ENCODE data around the gene FTHL17. TPM values are rescaled to one million over a fixed set of nuclear protein-coding genes. Genes with fewer than 3 reads are reported as not detected.

The FTHL17 gene
- polyA plus RNA-seq, 1 of the 3 experiments (the other 2 are of a cell fraction): not detected

DNA sequence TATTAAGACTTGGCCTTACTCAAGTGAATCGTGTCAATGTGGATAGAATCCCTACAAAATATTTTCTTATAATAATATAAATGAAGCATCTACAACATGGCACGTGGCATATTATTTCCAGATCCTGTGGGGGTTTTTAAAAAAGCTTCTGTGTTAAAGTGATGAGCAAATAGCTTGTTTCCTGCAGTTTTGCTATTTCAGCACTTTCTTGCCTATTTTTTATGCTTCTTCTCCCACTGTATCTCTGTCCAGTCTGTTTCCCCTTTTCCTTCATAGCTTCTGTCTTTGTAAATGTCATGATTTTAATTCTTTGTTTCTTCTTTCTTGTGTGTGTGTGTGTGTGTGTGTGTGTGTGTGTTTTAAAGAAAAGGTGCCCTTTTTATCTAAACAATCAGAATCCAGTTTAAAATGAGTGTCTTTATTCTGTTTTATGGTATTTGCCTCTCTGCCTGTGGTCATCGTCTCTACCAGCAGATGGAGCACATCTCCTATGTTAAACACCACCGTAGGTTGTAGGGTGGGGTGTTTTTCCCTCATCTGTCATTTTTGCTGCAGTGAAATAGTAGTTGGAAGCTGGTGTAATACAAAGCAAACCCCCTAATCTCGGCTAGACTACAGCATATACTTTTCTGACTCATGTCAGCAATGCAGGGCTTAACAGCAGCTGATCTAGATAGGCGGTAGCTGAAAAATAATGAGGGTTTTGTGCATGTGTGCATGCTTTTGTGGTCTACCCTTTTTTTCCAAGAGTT lies 33.1 kb downstream of the FTHL17 start (continued):
- TF ChIP-seq MXI1 (IDR thresholded peaks at IDR 0.05; ENCODE audit: low read depth, low read length): no peak
- TF ChIP-seq RAD21 (IDR thresholded peaks at IDR 0.05; ENCODE audit: low read length): peak; percentile 83
- TF ChIP-seq ELF1 (IDR thresholded peaks at IDR 0.05): no peak
- no peak for TF ChIP-seq TEAD4 (IDR thresholded peaks at IDR 0.05; ENCODE audit: borderline replicate concordance, insufficient read depth)
- TF ChIP-seq FOSL2 (IDR thresholded peaks at IDR 0.05; ENCODE audit: borderline replicate concordance, low read depth): no peak
- no peak for TF ChIP-seq GABPA (IDR thresholded peaks at IDR 0.05; ENCODE audit: low read depth)
- TF ChIP-seq CHD2 (IDR thresholded peaks at IDR 0.05; ENCODE audit: low read length, partially characterized antibody): no peak
- no peak for TF ChIP-seq JUND (IDR thresholded peaks at IDR 0.05)
- no peak for TF ChIP-seq YY1 (IDR thresholded peaks at IDR 0.05; ENCODE audit: low read depth)
- no peak for TF ChIP-seq RXRA (IDR thresholded peaks at IDR 0.05; ENCODE audit: borderline replicate concordance, low read depth)

DNA sequence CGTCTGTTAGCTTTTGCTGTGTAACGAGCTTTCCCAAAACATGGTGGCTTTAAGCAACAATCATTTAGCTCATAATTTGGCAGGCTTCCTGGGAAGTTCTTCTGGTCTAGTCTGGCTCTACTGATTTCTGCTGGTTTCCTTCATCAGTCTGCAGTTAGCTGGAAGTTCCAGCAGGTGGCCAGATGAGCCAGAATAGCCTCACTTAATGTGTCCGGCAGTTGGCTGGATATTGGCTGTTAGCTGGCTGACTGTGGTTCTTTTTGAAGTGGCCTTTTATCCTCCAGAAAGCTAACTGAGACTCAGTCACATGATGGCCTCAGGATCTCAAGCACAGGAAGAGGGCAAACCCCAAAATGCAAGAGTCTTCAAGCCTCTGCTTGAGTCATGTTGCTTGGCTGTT lies 34.9 kb downstream of the FTHL17 start:
- H3K27ac ChIP-seq (ENCODE audit: low read depth in 2 of 2, low read length in 1 of 2): no peak overlapping the region
- POLR2A ChIA-PET: no interaction called here

More for the DNA sequence above, 34.9 kb downstream of the FTHL17 start:
- H2AFZ ChIP-seq (ENCODE audit: low read depth): no peak overlapping the region
- H3K9ac ChIP-seq: no peak overlapping the region
- peak; percentile 34 for DNase-seq
- no peaks in the 10 kb centered on the region for H3K79me2 ChIP-seq (ENCODE audit: insufficient read depth)
- TF ChIP-seq ELF1 (IDR thresholded peaks at IDR 0.05) (no peak), GATA2 (CRISPR knock-in tag; IDR thresholded peaks at IDR 0.05) (no peak), SMC3 (IDR thresholded peaks at IDR 0.05; ENCODE audit: low read depth, low read length) (peak; percentile 71), RAD21 (IDR thresholded peaks at IDR 0.05; ENCODE audit: low read length) (peak; percentile 71), MEF2A (IDR thresholded peaks at IDR 0.05; ENCODE audit: borderline replicate concordance, low read depth) (no peak), FOXM1 (IDR thresholded peaks at IDR 0.05; ENCODE audit: low read depth) (no peak), FOXJ3 (CRISPR knock-in tag; IDR thresholded peaks at IDR 0.05) (no peak), EP300 (IDR thresholded peaks at IDR 0.05; ENCODE audit: borderline replicate concordance in 1 of 2, low read depth in 1 of 2, low read length in 1 of 2) (no peak), CHD2 (IDR thresholded peaks at IDR 0.05; ENCODE audit: low read length, partially characterized antibody) (no peak)
- TF ChIP-seq, protein P1, sequence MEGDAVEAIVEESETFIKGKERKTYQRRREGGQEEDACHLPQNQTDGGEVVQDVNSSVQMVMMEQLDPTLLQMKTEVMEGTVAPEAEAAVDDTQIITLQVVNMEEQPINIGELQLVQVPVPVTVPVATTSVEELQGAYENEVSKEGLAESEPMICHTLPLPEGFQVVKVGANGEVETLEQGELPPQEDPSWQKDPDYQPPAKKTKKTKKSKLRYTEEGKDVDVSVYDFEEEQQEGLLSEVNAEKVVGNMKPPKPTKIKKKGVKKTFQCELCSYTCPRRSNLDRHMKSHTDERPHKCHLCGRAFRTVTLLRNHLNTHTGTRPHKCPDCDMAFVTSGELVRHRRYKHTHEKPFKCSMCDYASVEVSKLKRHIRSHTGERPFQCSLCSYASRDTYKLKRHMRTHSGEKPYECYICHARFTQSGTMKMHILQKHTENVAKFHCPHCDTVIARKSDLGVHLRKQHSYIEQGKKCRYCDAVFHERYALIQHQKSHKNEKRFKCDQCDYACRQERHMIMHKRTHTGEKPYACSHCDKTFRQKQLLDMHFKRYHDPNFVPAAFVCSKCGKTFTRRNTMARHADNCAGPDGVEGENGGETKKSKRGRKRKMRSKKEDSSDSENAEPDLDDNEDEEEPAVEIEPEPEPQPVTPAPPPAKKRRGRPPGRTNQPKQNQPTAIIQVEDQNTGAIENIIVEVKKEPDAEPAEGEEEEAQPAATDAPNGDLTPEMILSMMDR (IDR thresholded peaks at IDR 0.05): peak; percentile 70
- no peaks in the 10 kb centered on the region for H3K27me3 ChIP-seq (ENCODE audit: insufficient read depth)
- no peaks in the 10 kb centered on the region for H3K9me2 ChIP-seq
- no peaks in the 10 kb centered on the region for H3F3A ChIP-seq (replicated peaks; ENCODE audit: insufficient read depth)
- 29% methylated on average over 3 of the region's 3 CpGs for WGBS (ENCODE audit: low lambda C conversion rate)
- H3K4me1 ChIP-seq (ENCODE audit: control insufficient read depth in 1 of 2, insufficient read depth in 2 of 2, low read depth in 1 of 2, low read length in 1 of 2): no peaks in the 10 kb centered on the region
- CTCF ChIA-PET: interaction anchor here (0.6 to 4.3 kb wide), 25 partner anchors 8 to 637 kb away, joined by 3 to 63 read pairs (median 4); no protein-coding TSS in a partner anchor
- H3K4me3 ChIP-seq (ENCODE audit: low read depth in 2 of 2, low read length in 1 of 2): no peak overlapping the region
- H3K36me3 ChIP-seq (replicated peaks in 1 of 2; ENCODE audit: control insufficient read depth in 1 of 2, insufficient read depth in 2 of 2, low read length in 1 of 2): no peaks in the 10 kb centered on the region
- H4K20me1 ChIP-seq (ENCODE audit: insufficient read depth): no peaks in the 10 kb centered on the region
- H3K4me2 ChIP-seq: no peak overlapping the region
- no peaks in the 10 kb centered on the region for H3K9me3 ChIP-seq
